ENCODE results near the gene FOLR1. TPM values are rescaled to one million over a fixed set of nuclear protein-coding genes. Genes with fewer than 3 reads are reported as not detected.
"Not testable (repeated sequence)": the region's sequence is repeated elsewhere in the genome, so short reads cannot be mapped to it uniquely, and the experiment has no call there.

FOLR1 gene
- total RNA-seq, 1 experiment from 2014 or later, result 1.3 TPM

- H3K27me3 ChIP-seq (ENCODE audit: control insufficient read depth, insufficient read depth, low read length), result no peaks in the 10 kb centered on the region
- no peak for DNase-seq
- no peak overlapping the region for H3K4me3 ChIP-seq (ENCODE audit: insufficient read depth, low read depth, low read length)
- H3K36me3 ChIP-seq (replicated peaks; ENCODE audit: control insufficient read depth, insufficient read depth, low read length), result no peaks in the 10 kb centered on the region
Observed at GRCh38 chr11:72173291-72173690, 18.6 kb upstream of the FOLR1 start.

GRCh38 chr11:72174302-72175070 lies 17.5 kb upstream of the FOLR1 start:
- Histone ChIP-seq H3K36me3 (replicated peaks; ENCODE audit: control insufficient read depth, insufficient read depth, low read length) (no peaks in the 10 kb centered on the region), H3K27me3 (ENCODE audit: control insufficient read depth, insufficient read depth, low read length) (no peaks in the 10 kb centered on the region)
- DNase-seq, result no peak

GRCh38 chr11:72177656-72178055 lies 14.3 kb upstream of the FOLR1 start:
- Histone ChIP-seq H3K36me3 (replicated peaks; ENCODE audit: control insufficient read depth, insufficient read depth, low read length) (no peaks in the 10 kb centered on the region), H3K27me3 (ENCODE audit: control insufficient read depth, insufficient read depth, low read length) (no peaks in the 10 kb centered on the region), H3K4me3 (ENCODE audit: insufficient read depth, low read depth, low read length) (no peak overlapping the region)
- no peak for DNase-seq

More at GRCh38 chr11:72174302-72175070, 17.5 kb upstream of the FOLR1 start:
- no peak overlapping the region for H3K4me3 ChIP-seq (ENCODE audit: insufficient read depth, low read depth, low read length)

GRCh38 chr11:72179049-72179803 lies 12.7 kb upstream of the FOLR1 start:
- DNase-seq, result no peak
- Histone ChIP-seq H3K27me3 (ENCODE audit: control insufficient read depth, insufficient read depth, low read length) (no peaks in the 10 kb centered on the region), H3K4me3 (ENCODE audit: insufficient read depth, low read depth, low read length) (no peak overlapping the region), H3K36me3 (replicated peaks; ENCODE audit: control insufficient read depth, insufficient read depth, low read length) (no peaks in the 10 kb centered on the region)

GRCh38 chr11:72179804-72180396 lies 12.0 kb upstream of the FOLR1 start:
- no peak for DNase-seq
- H3K36me3 ChIP-seq (replicated peaks; ENCODE audit: control insufficient read depth, insufficient read depth, low read length), result no peaks in the 10 kb centered on the region
- H3K27me3 ChIP-seq (ENCODE audit: control insufficient read depth, insufficient read depth, low read length), result no peaks in the 10 kb centered on the region
- H3K4me3 ChIP-seq (ENCODE audit: insufficient read depth, low read depth, low read length), result no peak overlapping the region

GRCh38 chr11:72180892-72181552 lies 10.9 kb upstream of the FOLR1 start:
- not testable (repeated sequence) for DNase-seq; H3K36me3 ChIP-seq (replicated peaks; ENCODE audit: control insufficient read depth, insufficient read depth, low read length); H3K4me3 ChIP-seq (ENCODE audit: insufficient read depth, low read depth, low read length); H3K27me3 ChIP-seq (ENCODE audit: control insufficient read depth, insufficient read depth, low read length)

GRCh38 chr11:72181553-72181958 lies 10.4 kb upstream of the FOLR1 start:
- H3K4me3 ChIP-seq (ENCODE audit: insufficient read depth, low read depth, low read length); H3K36me3 ChIP-seq (replicated peaks; ENCODE audit: control insufficient read depth, insufficient read depth, low read length); H3K27me3 ChIP-seq (ENCODE audit: control insufficient read depth, insufficient read depth, low read length): not testable (repeated sequence)
- peak; percentile 48 for DNase-seq

- H3K4me3 ChIP-seq (ENCODE audit: insufficient read depth, low read depth, low read length), result no peak overlapping the region
- no peak for DNase-seq
- H3K36me3 ChIP-seq (replicated peaks; ENCODE audit: control insufficient read depth, insufficient read depth, low read length), result no peaks in the 10 kb centered on the region
- no peaks in the 10 kb centered on the region for H3K27me3 ChIP-seq (ENCODE audit: control insufficient read depth, insufficient read depth, low read length)
Observed at GRCh38 chr11:72188267-72188666, 3.7 kb upstream of the FOLR1 start.

- H3K4me3 ChIP-seq (ENCODE audit: insufficient read depth, low read depth, low read length), result no peak overlapping the region
- no peaks in the 10 kb centered on the region for H3K36me3 ChIP-seq (replicated peaks; ENCODE audit: control insufficient read depth, insufficient read depth, low read length)
- no peaks in the 10 kb centered on the region for H3K27me3 ChIP-seq (ENCODE audit: control insufficient read depth, insufficient read depth, low read length)
- no peak for DNase-seq
Observed at GRCh38 chr11:72189455-72190250, 2.3 kb upstream of the FOLR1 start.

GRCh38 chr11:72190631-72191071 lies 1.3 kb upstream of the FOLR1 start:
- Histone ChIP-seq H3K27me3 (ENCODE audit: control insufficient read depth, insufficient read depth, low read length) (no peaks in the 10 kb centered on the region; the same call in 1 of the 2 replicates), H3K36me3 (replicated peaks; ENCODE audit: control insufficient read depth, insufficient read depth, low read length) (no peaks in the 10 kb centered on the region), H3K4me3 (ENCODE audit: insufficient read depth, low read depth, low read length) (no peak overlapping the region)
- no peak for DNase-seq

GRCh38 chr11:72195518-72196270 lies 3.8 kb downstream of the FOLR1 start:
- H3K27me3 ChIP-seq (ENCODE audit: control insufficient read depth, insufficient read depth, low read length), result no peaks in the 10 kb centered on the region; the same call in 1 of the 2 replicates
- DNase-seq, result no peak
- no peaks in the 10 kb centered on the region for H3K36me3 ChIP-seq (replicated peaks; ENCODE audit: control insufficient read depth, insufficient read depth, low read length)
- H3K4me3 ChIP-seq (ENCODE audit: insufficient read depth, low read depth, low read length), result no peak overlapping the region

- not testable (repeated sequence) for H3K27me3 ChIP-seq (ENCODE audit: control insufficient read depth, insufficient read depth, low read length); H3K36me3 ChIP-seq (replicated peaks; ENCODE audit: control insufficient read depth, insufficient read depth, low read length); H3K4me3 ChIP-seq (ENCODE audit: insufficient read depth, low read depth, low read length); DNase-seq
Observed at GRCh38 chr11:72201445-72201844, 9.5 kb downstream of the FOLR1 start.

- Histone ChIP-seq H3K36me3 (replicated peaks; ENCODE audit: control insufficient read depth, insufficient read depth, low read length) (no peaks in the 10 kb centered on the region), H3K4me3 (ENCODE audit: insufficient read depth, low read depth, low read length) (no peak overlapping the region), H3K27me3 (ENCODE audit: control insufficient read depth, insufficient read depth, low read length) (no peaks in the 10 kb centered on the region)
- no peak for DNase-seq
Observed at GRCh38 chr11:72202571-72202970, 10.6 kb downstream of the FOLR1 start.
